IMR-90 (cell line): Measurements from ENCODE around the gene INO80D. TPM values are rescaled to one million over a fixed set of nuclear protein-coding genes. Genes with fewer than 3 reads are reported as not detected.

Source experiments
- ATAC-seq: fragments of 200-7000 bp; cut with Tn5 transposase; 2 replicates; pipeline ENCODE4 v1.9.1; 2020; ENCODE audit warnings: low read depth, mild to moderate bottlenecking, moderate library complexity
- BruUV-seq: library from RNA; stranded (reverse); fragments of 400-500 nt; replicated peaks from 2 replicates; lab custom pipeline; 2021; lab: Mats Ljungman, UMichigan
- CTCF ChIA-PET: fragments of 300-600 bp; formaldehyde crosslinking; extraction: SDS; loops from one replicate; lab custom pipeline; 2021; ENCODE audit warnings: antibody characterized with exemption; lab: Yijun Ruan, JAX
- POLR2A ChIA-PET: fragments of 300-600 bp; sonication (Branson Sonifier 250); formaldehyde crosslinking; loops from one replicate; lab custom pipeline; 2022; ENCODE audit warnings: antibody characterized with exemption; ENCODE audit not compliant: unreplicated experiment; lab: Charles Lee
- DNase-seq: peaks from one replicate; pipeline ENCODE4 v3.0.0; 2013
- H2AFZ ChIP-seq: replicated peaks from 2 replicates; pipeline ENCODE3; 2013; ENCODE audit warnings: low read length, mild to moderate bottlenecking; ENCODE audit not compliant: poor library complexity
- H2AK5ac ChIP-seq: 2 replicates; pipeline ENCODE4 v1.6.1; 2013; ENCODE audit warnings: low read depth, low read length, inconsistent platforms
- H2AK9ac ChIP-seq: replicated peaks from 2 replicates; pipeline ENCODE3; 2013; ENCODE audit warnings: mild to moderate bottlenecking, low read depth, low read length, moderate library complexity; ENCODE audit not compliant: poor library complexity
- H2BK120ac ChIP-seq: 2 replicates; pipeline ENCODE4 v1.6.1; 2013; ENCODE audit warnings: low read depth, low read length, inconsistent platforms
- H2BK15ac ChIP-seq: 3 replicates; pipeline ENCODE4 v1.6.1; 2013; ENCODE audit warnings: low read depth, low read length, inconsistent platforms
- H2BK20ac ChIP-seq: 2 replicates; pipeline ENCODE4 v1.6.1; 2013; ENCODE audit warnings: low read depth, mild to moderate bottlenecking, inconsistent platforms, low read length, moderate library complexity
- H2BK5ac ChIP-seq: 2 replicates; pipeline ENCODE4 v1.6.1; 2013; ENCODE audit warnings: mild to moderate bottlenecking, low read depth, low read length, inconsistent platforms; ENCODE audit not compliant: poor library complexity, severe bottlenecking
- H3K14ac ChIP-seq: replicated peaks from 2 replicates; pipeline ENCODE4 v1.6.1; 2013; ENCODE audit warnings: low read depth, low read length, inconsistent platforms
- H3K18ac ChIP-seq: 2 replicates; pipeline ENCODE4 v1.6.1; 2013; ENCODE audit warnings: low read depth, low read length, control low read depth
- H3K23ac ChIP-seq: 2 replicates; pipeline ENCODE4 v1.6.1; 2013; ENCODE audit warnings: low read depth, low read length, inconsistent platforms
- H3K27ac ChIP-seq: 2 replicates; pipeline ENCODE4 v1.5.1; 2013; ENCODE audit warnings: mild to moderate bottlenecking, control low read depth, low read length; ENCODE audit not compliant: insufficient read depth
- H3K27me3 ChIP-seq: 2 replicates; pipeline ENCODE4 v1.6.1; 2013; ENCODE audit warnings: low read length; ENCODE audit not compliant: control insufficient read depth, insufficient read depth
- H3K36me3 ChIP-seq: 2 replicates; pipeline ENCODE4 v1.6.1; 2013; ENCODE audit warnings: low read length, mixed read lengths; ENCODE audit not compliant: control insufficient read depth, insufficient read depth
- H3K4ac ChIP-seq: 2 replicates; pipeline ENCODE4 v1.6.1; 2013; ENCODE audit warnings: low read depth, low read length, inconsistent platforms
- H3K4me1 ChIP-seq: 2 replicates; pipeline ENCODE4 v1.6.1; 2013; ENCODE audit warnings: low read length, mixed read lengths; ENCODE audit not compliant: control insufficient read depth, insufficient read depth
- H3K4me2 ChIP-seq: 2 replicates; pipeline ENCODE4 v1.6.1; 2013; ENCODE audit warnings: low read depth, mild to moderate bottlenecking, control low read depth, low read length, moderate library complexity
- H3K4me3 ChIP-seq: 2 replicates; pipeline ENCODE4 v1.5.1; 2013; ENCODE audit warnings: low read depth, mild to moderate bottlenecking, control low read depth, low read length, moderate library complexity; ENCODE audit not compliant: insufficient read depth
- H3K56ac ChIP-seq: 2 replicates; pipeline ENCODE4 v1.6.1; 2013; ENCODE audit warnings: low read length, inconsistent platforms; ENCODE audit not compliant: insufficient read depth; ENCODE audit errors: extremely low read depth
- H3K79me1 ChIP-seq, 2 experiments: 2 replicates each; pipeline ENCODE4 v1.6.1; 2013; ENCODE audit warnings: low read length in 2 of 2, inconsistent platforms in 1 of 2, low read depth in 1 of 2
- H3K9ac ChIP-seq: 2 replicates; pipeline ENCODE4 v1.6.1; 2013; ENCODE audit warnings: low read depth, low read length, control low read depth
- H3K9me1 ChIP-seq: 2 replicates; pipeline ENCODE4 v1.6.1; 2013; ENCODE audit warnings: low read length, inconsistent platforms; ENCODE audit not compliant: insufficient read depth
- H3K9me3 ChIP-seq: 2 replicates; pipeline ENCODE4 v1.6.1; 2013; ENCODE audit warnings: low read length; ENCODE audit not compliant: control insufficient read depth, insufficient read depth
- H4K20me1 ChIP-seq: 2 replicates; pipeline ENCODE4 v1.6.1; 2013; ENCODE audit warnings: low read length, inconsistent platforms; ENCODE audit not compliant: insufficient read depth
- H4K5ac ChIP-seq: 2 replicates; pipeline ENCODE4 v1.6.1; 2013; ENCODE audit warnings: mild to moderate bottlenecking, low read depth, low read length, control low read depth
- H4K8ac ChIP-seq, 2 experiments: 2 replicates each; pipeline ENCODE4 v1.6.1; 2013; ENCODE audit warnings: low read depth in 2 of 2, low read length in 2 of 2, control low read depth in 1 of 2, inconsistent platforms in 1 of 2
- H4K91ac ChIP-seq: 2 replicates; pipeline ENCODE4 v1.6.1; 2013; ENCODE audit warnings: low read depth, low read length, inconsistent platforms; ENCODE audit not compliant: insufficient read depth
- NFE2L2 ChIP-seq: fragments of 150-350 bp; IDR thresholded peaks from 2 replicates; pipeline ENCODE4 v1.6.1; 2016; ENCODE audit warnings: low read depth, mild to moderate bottlenecking, low read length
- dilution Hi-C: fragments of 300-500 bp; cut with HindIII; formaldehyde crosslinking; loops from one replicate; pipeline ENCODE4 v1.14.3; 2018; ENCODE audit warnings: low sequenced_read_pairs; ENCODE audit not compliant: unreplicated experiment
- in situ Hi-C: fragments of 300-500 bp; cut with MboI; formaldehyde crosslinking; loops from 3 replicates; pipeline ENCODE4 v1.14.3; 2019; ENCODE audit warnings: low sequenced_read_pairs, inconsistent platforms, mixed read lengths
- intact Hi-C: fragments of 100-400 bp; cut with micrococcal nuclease; formaldehyde crosslinking; loops from 2 replicates; pipeline ENCODE4 v1.10.0; 2022
- polyA plus RNA-seq, 3 experiments: library from polyadenylated mRNA; depleted of rRNA; stranded (reverse); fragments of >200 nt; gene quantifications; 2 replicates each; pipeline ENCODE4 v1.2.3, GENCODE V29; 2012; ENCODE audit warnings: low replicate concordance in 1 of 3
- total RNA-seq: library from RNA; depleted of rRNA; stranded (reverse); fragments of >200 nt; gene quantifications from 2 replicates; pipeline ENCODE4 v1.2.3, GENCODE V29; 2012
- TF ChIP-seq, protein P1 (sequence below): conservative IDR thresholded peaks from 2 replicates; pipeline ENCODE4 v1.5.1; 2012; ENCODE audit warnings: mild to moderate bottlenecking, low read depth, low read length, improper control_type of control experiment
- TF ChIP-seq, protein P2 (sequence below): fragments of 150-350 bp; IDR thresholded peaks from 2 replicates; pipeline ENCODE4 v1.6.1; 2016; ENCODE audit warnings: low read depth, mild to moderate bottlenecking, low read length, moderate library complexity, borderline replicate concordance

The INO80D gene
- total and polyA plus RNA-seq, 2 of the 4 experiments (the other 2 are of a cell fraction): 0.79 to 4.5 TPM

DNA sequence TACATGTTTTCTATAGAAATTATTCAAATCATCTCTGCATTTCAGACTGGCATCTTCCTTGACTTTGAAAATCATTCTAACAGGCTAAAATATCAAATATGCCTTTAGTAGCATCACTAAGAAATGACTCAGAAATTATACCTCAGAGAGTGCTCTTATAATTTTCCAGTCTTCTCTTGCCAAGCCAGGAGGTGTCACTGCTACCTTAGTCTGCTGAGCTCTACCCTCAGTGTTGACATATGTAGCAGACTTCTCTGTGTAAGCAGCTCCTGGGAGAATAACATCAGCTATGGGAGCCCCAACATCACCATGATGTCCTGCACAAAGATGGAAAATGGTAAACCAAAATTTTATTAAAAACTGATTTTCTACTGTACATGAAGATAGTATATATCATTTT lies 41.7 kb upstream of the INO80D start:
- H4K8ac ChIP-seq: no peak overlapping the region
- intact Hi-C loops: no loop called here
- no peak overlapping the region for H2AFZ ChIP-seq
- H3K18ac ChIP-seq: no peak overlapping the region
- TF ChIP-seq, protein P1, sequence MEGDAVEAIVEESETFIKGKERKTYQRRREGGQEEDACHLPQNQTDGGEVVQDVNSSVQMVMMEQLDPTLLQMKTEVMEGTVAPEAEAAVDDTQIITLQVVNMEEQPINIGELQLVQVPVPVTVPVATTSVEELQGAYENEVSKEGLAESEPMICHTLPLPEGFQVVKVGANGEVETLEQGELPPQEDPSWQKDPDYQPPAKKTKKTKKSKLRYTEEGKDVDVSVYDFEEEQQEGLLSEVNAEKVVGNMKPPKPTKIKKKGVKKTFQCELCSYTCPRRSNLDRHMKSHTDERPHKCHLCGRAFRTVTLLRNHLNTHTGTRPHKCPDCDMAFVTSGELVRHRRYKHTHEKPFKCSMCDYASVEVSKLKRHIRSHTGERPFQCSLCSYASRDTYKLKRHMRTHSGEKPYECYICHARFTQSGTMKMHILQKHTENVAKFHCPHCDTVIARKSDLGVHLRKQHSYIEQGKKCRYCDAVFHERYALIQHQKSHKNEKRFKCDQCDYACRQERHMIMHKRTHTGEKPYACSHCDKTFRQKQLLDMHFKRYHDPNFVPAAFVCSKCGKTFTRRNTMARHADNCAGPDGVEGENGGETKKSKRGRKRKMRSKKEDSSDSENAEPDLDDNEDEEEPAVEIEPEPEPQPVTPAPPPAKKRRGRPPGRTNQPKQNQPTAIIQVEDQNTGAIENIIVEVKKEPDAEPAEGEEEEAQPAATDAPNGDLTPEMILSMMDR: no peak
- TF ChIP-seq, protein P2, sequence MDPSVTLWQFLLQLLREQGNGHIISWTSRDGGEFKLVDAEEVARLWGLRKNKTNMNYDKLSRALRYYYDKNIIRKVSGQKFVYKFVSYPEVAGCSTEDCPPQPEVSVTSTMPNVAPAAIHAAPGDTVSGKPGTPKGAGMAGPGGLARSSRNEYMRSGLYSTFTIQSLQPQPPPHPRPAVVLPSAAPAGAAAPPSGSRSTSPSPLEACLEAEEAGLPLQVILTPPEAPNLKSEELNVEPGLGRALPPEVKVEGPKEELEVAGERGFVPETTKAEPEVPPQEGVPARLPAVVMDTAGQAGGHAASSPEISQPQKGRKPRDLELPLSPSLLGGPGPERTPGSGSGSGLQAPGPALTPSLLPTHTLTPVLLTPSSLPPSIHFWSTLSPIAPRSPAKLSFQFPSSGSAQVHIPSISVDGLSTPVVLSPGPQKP: no peak
- no peak for TF ChIP-seq NFE2L2
- dilution Hi-C loops: no loop called here
- no peak overlapping the region for H3K14ac ChIP-seq
- H2BK120ac ChIP-seq: no peak overlapping the region
- H3K79me1 ChIP-seq: 0 out of 4 replicates have a peak, but pooled peaks cover 0 to 2% of the 10 kb centered on the region in 2 experiments
- no peaks in the 10 kb centered on the region for H3K27me3 ChIP-seq
- CTCF ChIA-PET: no interaction called here
- H3K4ac ChIP-seq: no peak overlapping the region
- no peak overlapping the region for H2AK5ac ChIP-seq
- in situ Hi-C loops: no loop called here
- no peak overlapping the region for H2AK9ac ChIP-seq
- H3K36me3 ChIP-seq: peaks cover 33% of the 10 kb centered on the region
- no peak overlapping the region for H3K4me2 ChIP-seq
- H3K23ac ChIP-seq: no peak overlapping the region
- POLR2A ChIA-PET: no interaction called here
- no peaks in the 10 kb centered on the region for H3K9me3 ChIP-seq
- DNase-seq (peak; percentile 24), ATAC-seq (peak; percentile 17; the same call in 1 of the 2 replicates)
- H3K9me1 ChIP-seq: no peaks in the 10 kb centered on the region
- no peak overlapping the region for H3K9ac ChIP-seq
- no peak overlapping the region for H2BK5ac ChIP-seq
- H3K56ac ChIP-seq: no peak overlapping the region
- no peaks in the 10 kb centered on the region; the same call in 1 of the 2 replicates for H3K4me1 ChIP-seq
- H4K20me1 ChIP-seq: no peaks in the 10 kb centered on the region
- H3K4me3 ChIP-seq: no peak overlapping the region
- no peak overlapping the region for H3K27ac ChIP-seq
- no peak overlapping the region for H2BK20ac ChIP-seq
- BruUV-seq: no TSS peak
- H4K91ac ChIP-seq: no peak overlapping the region
- H2BK15ac ChIP-seq: no peak overlapping the region
- no peak overlapping the region for H4K5ac ChIP-seq
